ENCODE measurements around the gene NCF4. TPM values are rescaled to one million over a fixed set of nuclear protein-coding genes. Genes with fewer than 3 reads are reported as not detected.

NCF4 gene
- polyA plus RNA-seq (2012; ENCODE audit: missing spikeins): 30.6 TPM

DNA sequence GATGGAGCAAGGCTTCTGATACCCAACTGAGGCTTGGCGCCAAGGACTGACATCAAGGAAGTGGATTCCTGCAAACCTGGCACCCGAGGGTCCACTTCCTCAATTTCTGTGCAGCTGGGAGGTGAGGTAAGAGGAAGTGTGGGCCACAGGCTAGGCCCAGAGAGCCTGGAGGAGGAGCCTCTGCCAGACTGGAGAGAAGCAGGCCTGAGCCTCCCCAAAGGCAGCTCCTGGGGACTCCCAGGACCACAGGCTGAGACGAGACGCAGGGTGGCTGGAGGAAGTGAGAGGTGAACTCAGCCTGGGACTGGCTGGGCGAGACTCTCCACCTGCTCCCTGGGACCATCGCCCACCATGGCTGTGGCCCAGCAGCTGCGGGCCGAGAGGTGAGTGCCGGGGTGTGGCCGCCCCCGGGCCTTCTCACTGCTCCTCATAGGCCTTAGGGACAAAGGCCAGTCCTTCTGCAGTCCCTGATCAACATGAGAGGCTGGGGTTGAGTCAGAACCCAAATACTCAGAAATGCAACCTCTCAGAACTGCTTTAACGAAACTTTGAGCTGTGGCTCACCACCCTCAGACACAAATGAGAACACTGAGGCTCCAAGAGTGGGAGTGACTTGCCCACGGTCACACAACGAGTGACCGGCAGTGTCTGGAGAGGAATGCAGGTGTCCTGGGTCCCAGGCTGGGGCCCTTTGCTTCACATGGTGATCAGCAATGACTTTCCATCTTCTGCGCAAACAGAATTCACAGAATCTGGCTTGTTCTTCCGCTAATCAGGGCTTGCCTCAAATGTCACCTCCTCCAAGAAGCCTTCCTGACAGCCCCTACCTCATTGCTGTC, at the start of gene NCF4:
NCF4 (plus strand) TSS at position 186 of the 839 bp plus-strand sequence; CDS start at position 352, 166 bp downstream.
- FAIRE-seq (peak; percentile 97), DNase-seq (ENCODE audit: insufficient read length) (peak; percentile 91)
- TF ChIP-seq TAF1 (IDR thresholded peaks at IDR 0.05; ENCODE audit: borderline replicate concordance, low read depth, low read length) (peak; percentile 41; the same call in 1 of the 2 replicates), POLR2AphosphoS5 (IDR thresholded peaks at IDR 0.05; ENCODE audit: low read depth, low read length) (peak; percentile 88), POLR2A (IDR thresholded peaks at IDR 0.05; ENCODE audit: low read depth, low read length) (peak; percentile 79; the same call in 1 of the 2 replicates)

DNA sequence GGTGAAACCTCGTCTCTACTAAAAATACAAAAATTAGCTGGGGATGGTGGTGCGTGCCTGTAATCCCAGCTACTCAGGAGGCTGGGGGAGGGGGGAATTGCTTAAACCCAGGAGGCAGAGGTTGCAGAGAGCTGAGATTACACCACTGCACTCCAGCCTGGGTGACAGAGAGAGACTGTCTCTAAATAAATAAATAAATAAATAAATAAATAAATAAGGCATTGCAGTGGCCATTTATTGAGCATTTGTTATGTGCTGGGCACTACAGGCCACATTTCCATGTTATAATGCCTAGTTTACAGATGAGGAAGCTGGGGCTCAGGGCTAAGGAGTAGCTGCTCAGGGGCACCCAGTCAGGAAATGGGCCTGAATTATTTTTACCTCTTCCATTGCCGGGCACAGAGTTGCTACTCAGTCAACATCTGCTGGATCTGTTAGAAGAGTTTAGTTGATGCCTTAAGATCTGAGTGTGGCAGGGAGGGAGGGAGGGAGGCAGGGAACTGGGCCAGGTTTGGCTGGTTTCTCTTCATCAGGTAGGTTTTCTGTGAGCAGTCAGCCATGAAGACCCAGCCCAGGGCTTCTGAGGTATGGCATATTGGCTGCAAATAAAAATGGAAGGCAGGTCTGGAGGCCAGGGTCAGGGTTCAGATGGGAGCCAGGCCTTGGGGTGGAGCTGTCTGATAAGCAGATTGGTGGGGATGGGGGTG, 49.6 kb upstream of the NCF4 start:
- DNase-seq (ENCODE audit: insufficient read length): no peak
- TF ChIP-seq POLR2AphosphoS5 (IDR thresholded peaks at IDR 0.05; ENCODE audit: low read depth, low read length) (no peak), TAF1 (IDR thresholded peaks at IDR 0.05; ENCODE audit: borderline replicate concordance, low read depth, low read length) (no peak), POLR2A (IDR thresholded peaks at IDR 0.05; ENCODE audit: low read depth, low read length) (no peak)
- FAIRE-seq: no peak

DNA sequence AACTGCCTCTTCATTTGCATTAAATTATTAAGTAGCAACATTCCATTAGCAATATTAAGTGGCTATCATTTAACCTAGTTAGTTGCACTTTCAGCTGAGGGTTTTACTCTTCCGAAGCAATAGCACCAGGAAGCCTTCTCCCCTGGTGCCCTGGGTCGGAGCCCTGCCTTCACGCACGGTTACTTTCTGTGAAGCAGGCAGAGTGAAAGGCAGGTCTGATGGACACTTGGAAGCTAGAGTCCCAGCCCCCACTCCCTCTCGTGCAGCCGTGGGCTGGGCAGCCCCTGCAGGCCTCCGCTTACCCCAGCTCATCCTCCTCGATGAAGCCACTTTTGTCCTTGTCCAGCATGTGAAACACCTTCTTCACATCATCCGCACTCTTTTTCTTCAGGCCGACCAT, 46.0 kb upstream of the NCF4 start:
- DNase-seq (ENCODE audit: insufficient read length) (no peak), FAIRE-seq (no peak)
- no peak for TF ChIP-seq POLR2AphosphoS5 (IDR thresholded peaks at IDR 0.05; ENCODE audit: low read depth, low read length)
- TF ChIP-seq TAF1 (IDR thresholded peaks at IDR 0.05; ENCODE audit: borderline replicate concordance, low read depth, low read length): no peak

DNA sequence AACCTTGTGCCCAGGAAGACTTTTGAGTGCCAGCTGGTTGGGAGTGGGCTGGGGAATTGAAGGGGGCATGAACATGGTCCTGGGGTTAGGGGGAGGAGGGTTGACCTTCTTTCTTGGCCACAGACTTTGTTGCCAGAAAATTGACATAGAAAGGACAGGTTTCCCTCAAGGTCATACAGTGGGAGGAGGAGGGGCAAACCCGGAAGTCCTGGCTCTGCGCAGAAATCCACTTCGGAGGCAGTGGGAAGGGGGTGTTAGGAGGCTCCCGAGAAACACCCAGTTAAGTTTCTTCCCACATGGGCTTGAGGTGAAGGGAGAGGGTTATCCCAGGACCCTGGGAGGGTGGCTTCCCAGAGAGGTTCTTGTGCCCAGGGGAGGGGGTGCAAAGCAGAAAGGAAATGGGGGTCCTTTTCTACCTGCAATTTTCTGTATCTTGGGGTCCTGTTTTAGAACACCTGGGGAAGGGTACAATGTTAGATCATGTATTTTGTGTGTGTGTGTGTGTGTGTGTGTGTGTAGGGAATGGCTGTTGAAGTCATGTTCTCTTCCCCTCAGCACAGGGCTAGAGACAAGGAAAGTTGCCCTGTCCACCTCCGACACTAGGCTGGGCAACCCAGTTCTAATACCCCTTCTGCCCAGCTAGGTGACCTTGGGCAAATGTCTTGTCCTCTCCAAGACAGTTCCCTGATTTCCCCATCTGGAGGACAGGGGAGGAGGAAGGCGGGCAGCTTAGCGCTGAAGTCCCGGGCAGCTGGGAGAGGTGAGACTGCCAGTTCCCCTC, 45.1 kb upstream of the NCF4 start:
- TF ChIP-seq POLR2A (IDR thresholded peaks at IDR 0.05; ENCODE audit: low read depth, low read length): no peak
- no peak for TF ChIP-seq TAF1 (IDR thresholded peaks at IDR 0.05; ENCODE audit: borderline replicate concordance, low read depth, low read length)
- no peak for TF ChIP-seq POLR2AphosphoS5 (IDR thresholded peaks at IDR 0.05; ENCODE audit: low read depth, low read length)
- no peak for FAIRE-seq
- DNase-seq (ENCODE audit: insufficient read length): no peak

DNA sequence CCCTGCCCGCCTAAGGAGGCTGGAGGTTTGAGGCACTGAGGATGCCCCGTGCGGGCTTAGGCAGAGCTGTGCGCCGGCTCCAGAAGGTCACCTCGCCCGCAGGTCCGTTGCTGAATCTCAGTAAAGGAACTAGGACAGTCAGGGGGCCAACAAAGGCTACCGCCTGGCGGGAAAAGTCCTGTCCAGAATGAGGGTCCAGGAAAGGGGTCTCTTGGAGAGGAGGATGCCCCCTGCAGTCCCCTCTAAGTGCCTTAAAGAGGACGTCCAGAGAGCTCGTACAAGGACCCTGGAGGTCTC, 44.5 kb upstream of the NCF4 start:
- no peak for TF ChIP-seq POLR2AphosphoS5 (IDR thresholded peaks at IDR 0.05; ENCODE audit: low read depth, low read length)
- no peak for TF ChIP-seq TAF1 (IDR thresholded peaks at IDR 0.05; ENCODE audit: borderline replicate concordance, low read depth, low read length)
- TF ChIP-seq POLR2A (IDR thresholded peaks at IDR 0.05; ENCODE audit: low read depth, low read length): no peak
- DNase-seq (ENCODE audit: insufficient read length) (no peak), FAIRE-seq (no peak)

DNA sequence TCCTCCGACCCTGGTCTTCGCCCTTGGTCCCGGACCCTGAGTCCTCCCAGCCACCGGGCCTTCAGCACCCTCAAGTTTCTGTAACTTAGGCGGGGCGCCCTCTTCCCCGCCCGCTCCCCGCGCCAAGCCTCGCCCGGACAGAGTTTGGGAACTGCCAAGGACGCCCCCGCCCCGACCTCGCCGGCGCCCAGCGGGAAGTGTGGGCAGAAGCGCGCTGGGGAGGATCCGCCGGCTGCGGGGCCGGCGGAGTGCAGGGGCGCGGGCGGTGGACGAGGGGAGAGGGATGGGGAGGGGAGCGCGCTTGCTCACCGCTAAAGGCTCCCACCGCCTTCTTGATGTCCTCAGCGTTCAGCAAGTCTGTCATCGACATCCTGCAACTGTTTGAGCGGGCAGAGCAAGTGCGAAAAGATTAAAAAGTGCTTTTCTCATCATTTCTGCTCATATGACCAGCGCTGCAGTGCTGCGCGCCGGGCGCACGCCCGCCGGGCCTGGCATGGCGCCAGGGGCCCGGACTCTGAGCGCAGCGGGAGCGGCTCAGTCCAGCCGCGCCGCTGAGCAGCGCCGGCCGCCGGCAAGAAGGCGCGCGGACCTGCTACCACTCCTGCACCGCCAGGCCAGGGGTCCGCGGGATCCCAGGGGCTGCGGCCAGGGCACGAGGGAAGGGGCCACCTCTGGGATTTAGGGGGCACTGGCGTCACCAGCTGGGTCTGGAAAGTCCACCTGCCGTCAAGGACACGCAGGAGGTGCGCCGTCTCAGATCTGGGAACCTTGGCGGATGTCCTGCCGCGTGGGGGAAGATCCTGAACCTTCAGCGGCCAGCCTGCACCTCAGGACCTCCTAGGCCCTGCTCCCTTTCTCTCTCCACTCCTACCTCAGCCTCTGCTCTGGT, 43.9 kb upstream of the NCF4 start, which contains the start of gene PVALB:
PVALB (minus strand) TSS at position 400 of the 889 bp plus-strand sequence; CDS start at position 370, 30 bp downstream.
- FAIRE-seq (no peak), DNase-seq (ENCODE audit: insufficient read length) (no peak)
- no peak for TF ChIP-seq POLR2A (IDR thresholded peaks at IDR 0.05; ENCODE audit: low read depth, low read length)
- TF ChIP-seq POLR2AphosphoS5 (IDR thresholded peaks at IDR 0.05; ENCODE audit: low read depth, low read length): no peak
- TF ChIP-seq TAF1 (IDR thresholded peaks at IDR 0.05; ENCODE audit: borderline replicate concordance, low read depth, low read length): no peak

DNA sequence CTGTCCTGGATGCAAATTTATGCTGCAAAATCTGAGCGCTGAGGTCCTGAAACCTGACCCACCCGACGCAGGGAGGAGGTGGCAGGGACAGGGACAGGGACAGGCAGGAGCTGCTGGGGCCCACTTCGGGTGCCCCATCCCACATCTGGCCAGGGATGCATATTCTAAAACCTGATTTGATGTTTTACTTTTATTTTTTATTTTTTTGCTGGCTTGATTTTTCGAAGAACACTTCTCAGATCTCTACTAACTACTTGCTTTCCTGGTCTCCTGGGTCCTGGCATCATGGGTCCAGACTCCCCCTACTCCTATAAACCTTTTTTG, 43.3 kb upstream of the NCF4 start:
- no peak for TF ChIP-seq POLR2A (IDR thresholded peaks at IDR 0.05; ENCODE audit: low read depth, low read length)
- TF ChIP-seq TAF1 (IDR thresholded peaks at IDR 0.05; ENCODE audit: borderline replicate concordance, low read depth, low read length): no peak
- no peak for TF ChIP-seq POLR2AphosphoS5 (IDR thresholded peaks at IDR 0.05; ENCODE audit: low read depth, low read length)
- DNase-seq (ENCODE audit: insufficient read length): no peak
- FAIRE-seq: no peak

DNA sequence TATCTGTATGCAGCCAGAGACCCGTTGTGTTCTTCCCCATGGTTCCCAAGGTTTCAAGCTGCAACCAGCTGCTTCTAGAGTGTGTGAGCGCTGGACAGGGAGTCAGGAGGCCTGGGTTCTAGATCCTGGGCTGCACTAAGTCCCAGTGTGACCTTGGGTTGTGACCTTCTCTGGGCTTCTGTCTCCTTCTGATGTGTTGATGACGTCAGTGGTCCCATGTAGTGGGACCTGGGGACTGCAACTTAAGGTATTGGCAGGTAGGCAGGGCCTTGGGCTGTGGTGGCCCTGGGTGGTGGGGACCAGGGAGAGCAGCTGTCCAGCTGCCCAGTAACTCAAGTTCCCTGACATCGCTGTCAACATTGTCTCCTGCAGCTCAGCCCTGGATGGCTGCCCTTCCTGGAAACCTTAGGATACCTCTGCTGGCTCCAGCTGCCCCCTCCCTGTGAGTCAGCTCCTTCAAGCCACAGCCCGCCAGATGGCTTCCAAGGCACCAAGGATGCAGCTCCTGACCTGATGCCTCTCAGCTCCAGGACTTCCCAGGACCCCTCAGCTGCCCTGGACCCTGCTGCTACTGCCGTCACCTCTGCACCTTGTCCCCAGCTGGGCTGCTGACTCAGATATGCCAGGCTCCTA, 42.7 kb upstream of the NCF4 start:
- no peak for FAIRE-seq
- no peak for DNase-seq (ENCODE audit: insufficient read length)
- TF ChIP-seq POLR2A (IDR thresholded peaks at IDR 0.05; ENCODE audit: low read depth, low read length) (no peak), POLR2AphosphoS5 (IDR thresholded peaks at IDR 0.05; ENCODE audit: low read depth, low read length) (no peak), TAF1 (IDR thresholded peaks at IDR 0.05; ENCODE audit: borderline replicate concordance, low read depth, low read length) (no peak)

DNA sequence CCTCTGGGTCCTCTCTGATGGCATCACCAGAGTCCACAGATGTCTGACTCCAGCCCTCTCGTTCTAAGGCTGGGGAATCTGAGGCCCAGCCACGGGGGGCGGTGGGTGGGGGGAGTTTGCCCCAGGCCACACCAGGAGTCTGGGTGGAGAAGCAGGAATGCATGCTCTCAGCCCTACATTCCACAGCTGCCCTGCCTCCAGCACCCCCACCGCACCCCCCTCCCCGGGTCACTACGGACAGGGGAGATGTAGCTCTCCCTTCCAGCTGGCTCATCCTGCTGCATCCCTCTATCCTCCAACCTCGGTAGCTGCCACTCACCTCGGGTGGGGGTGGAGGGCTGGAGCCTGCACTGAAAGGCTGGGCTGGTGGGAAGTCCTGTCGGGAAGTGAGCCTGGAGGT, 41.7 kb upstream of the NCF4 start:
- TF ChIP-seq POLR2AphosphoS5 (IDR thresholded peaks at IDR 0.05; ENCODE audit: low read depth, low read length) (no peak), TAF1 (IDR thresholded peaks at IDR 0.05; ENCODE audit: borderline replicate concordance, low read depth, low read length) (no peak), POLR2A (IDR thresholded peaks at IDR 0.05; ENCODE audit: low read depth, low read length) (no peak)
- DNase-seq (ENCODE audit: insufficient read length): no peak
- no peak for FAIRE-seq

DNA sequence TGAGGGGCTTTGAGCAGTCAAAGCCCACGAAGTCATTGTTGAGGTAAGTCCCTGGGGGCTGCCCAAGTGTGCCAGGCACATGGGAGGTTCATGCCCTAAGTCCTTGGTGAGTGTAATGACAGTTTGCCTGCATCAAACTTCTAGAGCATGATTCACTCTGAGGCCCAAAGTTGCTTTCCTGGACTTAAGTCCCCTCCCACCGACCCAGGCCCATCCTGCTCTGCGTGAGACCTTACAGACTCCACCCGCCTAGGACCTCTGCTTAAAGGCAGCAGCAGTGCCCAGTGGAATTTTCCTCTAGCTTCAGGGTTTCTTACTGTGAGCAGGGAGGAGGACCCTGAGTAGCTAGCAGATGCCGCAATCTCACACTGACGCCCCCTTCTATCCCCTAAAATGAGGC, 38.2 kb upstream of the NCF4 start:
- TF ChIP-seq POLR2A (IDR thresholded peaks at IDR 0.05; ENCODE audit: low read depth, low read length) (no peak), POLR2AphosphoS5 (IDR thresholded peaks at IDR 0.05; ENCODE audit: low read depth, low read length) (no peak), TAF1 (IDR thresholded peaks at IDR 0.05; ENCODE audit: borderline replicate concordance, low read depth, low read length) (no peak)
- no peak for DNase-seq (ENCODE audit: insufficient read length)
- FAIRE-seq: no peak
